SU-DHL-6 (cell line): ENCODE data around the gene COPG1.
"Not testable (repeated sequence)": the region's sequence is repeated elsewhere in the genome, so short reads cannot be mapped to it uniquely, and the experiment has no call there.

Experiments used
- H2AFZ ChIP-seq: fragments of 200-600 bp; sonication (generic); 2 replicates; pipeline ENCODE4 v1.6.1; 2014; ENCODE audit warnings: low read depth, mild to moderate bottlenecking, moderate library complexity, mixed read lengths, antibody characterized with exemption, low read length; ENCODE audit not compliant: severe bottlenecking
- H3F3A ChIP-seq: fragments of 200-600 bp; shearing (Covaris generic); 2 replicates; pipeline ENCODE4 v1.6.0; 2016; ENCODE audit warnings: antibody characterized with exemption, mild to moderate bottlenecking; ENCODE audit not compliant: insufficient read depth
- H3K27ac ChIP-seq: fragments of 200-600 bp; sonication (generic); 2 replicates; pipeline ENCODE4 v1.5.1; 2016; ENCODE audit warnings: low read depth, mild to moderate bottlenecking, low read length, moderate library complexity, mixed read lengths
- H3K27me3 ChIP-seq: fragments of 200-600 bp; sonication (generic), shearing (Covaris generic); 2 replicates; pipeline ENCODE4 v1.6.0; 2014; ENCODE audit warnings: mild to moderate bottlenecking, low read length
- H3K36me3 ChIP-seq: fragments of 200-600 bp; sonication (generic); 2 replicates; pipeline ENCODE4 v1.6.1; 2014; ENCODE audit warnings: mild to moderate bottlenecking, low read length, mixed read lengths
- H3K4me2 ChIP-seq: fragments of 300-600, 200-600 bp; shearing (Covaris generic), sonication (generic); 2 replicates; pipeline ENCODE4 v1.6.0; 2014; ENCODE audit warnings: low read length, low read depth, mild to moderate bottlenecking; ENCODE audit not compliant: poor library complexity, severe bottlenecking
- H3K4me3 ChIP-seq: fragments of 200-600 bp; sonication (generic); 2 replicates; pipeline ENCODE4 v1.5.1; 2014; ENCODE audit warnings: antibody characterized with exemption, low read length, mild to moderate bottlenecking, mixed read lengths; ENCODE audit not compliant: insufficient read depth, poor library complexity, severe bottlenecking
- H3K79me2 ChIP-seq: fragments of 200-600 bp; sonication (generic); 2 replicates; pipeline ENCODE4 v1.6.1; 2014; ENCODE audit warnings: mild to moderate bottlenecking, low read length, moderate library complexity; ENCODE audit not compliant: insufficient read depth
- H3K9ac ChIP-seq: fragments of 200-600 bp; sonication (generic); 2 replicates; pipeline ENCODE4 v1.7.0; 2014; ENCODE audit warnings: mild to moderate bottlenecking, low read length
- H3K9me2 ChIP-seq: fragments of 200-600 bp; sonication (generic); replicated peaks from 2 replicates; pipeline ENCODE4 v1.6.1; 2014; ENCODE audit warnings: low read length; ENCODE audit not compliant: insufficient read depth
- H3K9me3 ChIP-seq: fragments of 200-600 bp; sonication (generic); 2 replicates; pipeline ENCODE4 v1.6.1; 2014; ENCODE audit warnings: low read length, mixed read lengths; ENCODE audit not compliant: insufficient read depth
- H4K20me1 ChIP-seq: fragments of 200-600 bp; sonication (generic); 2 replicates; pipeline ENCODE4 v1.6.1; 2014; ENCODE audit warnings: low read depth, mild to moderate bottlenecking, antibody characterized with exemption, low read length, moderate library complexity, mixed read lengths
- CTCF ChIP-seq: fragments of 200-600 bp; sonication (generic); IDR thresholded peaks from one replicate; pipeline ENCODE4 v1.5.1; 2017; ENCODE audit warnings: antibody characterized with exemption, mild to moderate bottlenecking, low read length, moderate library complexity; ENCODE audit not compliant: insufficient read depth, poor library complexity, severe bottlenecking
- EZH2phosphoT487 ChIP-seq: fragments of 200-600 bp; sonication (generic), shearing (Covaris generic); conservative IDR thresholded peaks from 2 replicates; pipeline ENCODE4 v1.6.1; 2018; ENCODE audit warnings: mild to moderate bottlenecking, antibody characterized with exemption, low read length, moderate library complexity, mixed read lengths

COPG1 gene

DNA sequence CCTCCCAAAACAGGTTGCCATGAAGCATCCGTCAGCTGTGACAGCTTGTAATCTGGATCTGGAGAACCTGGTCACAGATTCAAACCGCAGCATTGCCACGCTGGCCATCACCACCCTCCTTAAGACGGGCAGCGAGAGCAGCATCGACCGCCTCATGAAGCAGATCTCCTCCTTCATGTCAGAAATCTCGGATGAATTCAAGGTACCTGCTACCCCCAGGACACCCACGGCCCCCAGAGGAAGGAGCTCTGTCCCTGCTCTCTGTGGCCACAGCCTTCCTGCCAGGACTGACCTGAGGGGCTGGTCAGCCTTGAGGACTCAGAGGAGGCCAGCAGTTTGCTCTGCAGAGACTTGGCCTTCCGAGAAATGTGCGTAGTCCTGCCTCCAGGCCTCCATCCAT, 11.2 kb downstream of the COPG1 start:
- TF ChIP-seq CTCF: no peak
- TF ChIP-seq EZH2phosphoT487: no peak
- Histone ChIP-seq H4K20me1 (no peaks in the 10 kb centered on the region), H3K27me3 (no peaks in the 10 kb centered on the region)

DNA sequence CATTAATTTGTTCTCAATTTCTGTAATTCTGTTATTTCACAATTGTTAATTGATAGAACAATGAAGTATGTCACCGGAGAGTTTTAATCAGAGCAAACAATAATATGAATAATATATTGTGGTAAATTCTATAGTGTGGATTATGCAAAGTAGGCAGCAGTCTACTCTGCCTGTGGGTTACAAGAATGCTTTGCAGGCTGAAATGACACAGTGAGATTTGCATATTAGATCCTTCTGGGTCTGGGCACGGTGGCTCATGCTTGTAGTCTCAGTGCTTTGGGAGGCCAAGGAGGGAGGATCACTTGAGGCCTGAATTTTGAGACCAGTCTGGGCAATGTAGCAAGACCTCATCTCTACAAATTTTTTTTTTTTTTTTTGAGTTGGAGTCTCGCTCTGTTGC, 12.5 kb downstream of the COPG1 start:
- Histone ChIP-seq H2AFZ (no peak overlapping the region), H3K4me2 (no peak overlapping the region), H3K9ac (no peak overlapping the region), H3K79me2 (no peaks in the 10 kb centered on the region), H3K27ac (no peak overlapping the region), H3K9me3 (no peaks in the 10 kb centered on the region), H3K27me3 (no peaks in the 10 kb centered on the region), H4K20me1 (no peaks in the 10 kb centered on the region), H3K9me2 (no peaks in the 10 kb centered on the region), H3K36me3 (no peaks in the 10 kb centered on the region; the same call in 1 of the 2 replicates), H3K4me3 (no peak overlapping the region), H3F3A (no peaks in the 10 kb centered on the region)
- TF ChIP-seq CTCF (no peak), EZH2phosphoT487 (no peak)

More for the DNA sequence above, 11.2 kb downstream of the COPG1 start:
- no peak overlapping the region for H3K4me2 ChIP-seq
- no peak overlapping the region for H2AFZ ChIP-seq
- H3K4me3 ChIP-seq: no peak overlapping the region
- H3K36me3 ChIP-seq: no peaks in the 10 kb centered on the region; the same call in 1 of the 2 replicates
- no peak overlapping the region for H3K9ac ChIP-seq
- H3K9me2 ChIP-seq: no peaks in the 10 kb centered on the region
- H3F3A ChIP-seq: no peaks in the 10 kb centered on the region
- H3K9me3 ChIP-seq: no peaks in the 10 kb centered on the region
- H3K27ac ChIP-seq: no peak overlapping the region
- no peaks in the 10 kb centered on the region for H3K79me2 ChIP-seq

DNA sequence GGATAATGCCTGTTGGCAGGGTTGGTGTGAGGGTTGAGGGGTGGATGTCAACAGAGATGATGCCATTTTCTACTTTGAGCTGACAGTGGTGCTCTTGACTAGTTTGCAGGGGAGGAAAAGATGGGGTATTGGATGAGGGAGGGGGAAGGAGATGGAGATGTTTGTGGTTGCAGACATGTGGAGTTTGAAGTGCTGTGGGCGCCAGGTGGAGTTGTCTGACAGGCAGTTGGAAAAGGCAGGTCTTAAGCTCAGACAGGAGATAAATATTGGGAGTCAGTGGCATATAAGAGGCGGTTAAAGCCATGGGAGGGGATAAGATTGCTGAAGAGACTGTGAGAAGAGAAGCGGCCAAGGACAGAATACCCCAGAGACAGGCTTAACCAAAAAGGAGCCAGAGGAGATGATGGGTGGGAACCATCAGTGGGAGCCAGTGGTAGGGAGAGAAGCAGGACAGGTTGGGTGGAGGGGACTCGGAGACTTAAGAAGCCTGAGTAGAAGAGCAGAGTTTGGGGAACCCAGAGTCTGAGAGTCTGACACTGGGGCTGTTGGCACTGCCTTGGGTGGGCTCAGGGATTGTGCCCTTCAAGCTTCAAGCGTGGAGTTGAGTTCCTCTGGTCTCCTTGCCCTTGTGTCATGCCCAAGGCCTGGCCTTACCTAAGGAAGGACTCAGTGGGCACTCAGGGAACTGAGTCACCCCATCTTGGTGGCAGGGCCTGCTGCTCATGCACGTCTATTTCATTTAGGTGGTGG, 13.9 kb downstream of the COPG1 start:
- no peaks in the 10 kb centered on the region for H3K9me2 ChIP-seq
- no peaks in the 10 kb centered on the region for H3K27me3 ChIP-seq
- H3K36me3 ChIP-seq: peaks cover 5% of the 10 kb centered on the region; the same call in 1 of the 2 replicates
- H3K9ac ChIP-seq: no peak overlapping the region
- no peak for TF ChIP-seq EZH2phosphoT487
- TF ChIP-seq CTCF: no peak
- H3K4me3 ChIP-seq: no peak overlapping the region
- no peak overlapping the region for H3K27ac ChIP-seq
- no peaks in the 10 kb centered on the region for H3F3A ChIP-seq
- no peaks in the 10 kb centered on the region for H3K9me3 ChIP-seq
- H2AFZ ChIP-seq: no peak overlapping the region
- H3K79me2 ChIP-seq: no peaks in the 10 kb centered on the region
- H4K20me1 ChIP-seq: no peaks in the 10 kb centered on the region
- H3K4me2 ChIP-seq: no peak overlapping the region

- H4K20me1 ChIP-seq, H3K4me2 ChIP-seq, H3K9ac ChIP-seq, H3K4me3 ChIP-seq, H3K79me2 ChIP-seq, H3K9me2 ChIP-seq, H3K9me3 ChIP-seq, H3K27ac ChIP-seq, H3F3A ChIP-seq, H3K27me3 ChIP-seq, H2AFZ ChIP-seq: not testable (repeated sequence)
- peaks cover 11% of the 10 kb centered on the region; the same call in 1 of the 2 replicates for H3K36me3 ChIP-seq
Measured at GRCh38 chr3:129264994-129265393, 15.6 kb downstream of the COPG1 start.
